Measurements from ENCODE around the gene MYMX.
A peak's percentile ranks its signal among the peaks of the same experiment; 100 is the strongest.

The MYMX gene

GRCh38 chr6:44250718-44251123, 34.0 kb downstream of the MYMX start:
- TF ChIP-seq POLR2A (IDR thresholded peaks at IDR 0.05; ENCODE audit: low read length) (no peak), GATA1 (IDR thresholded peaks at IDR 0.05; ENCODE audit: low read depth, low read length) (no peak)
- DNase-seq = no peak

- DNase-seq = no peak
Observed at GRCh38 chr6:44251576-44252524, 35.1 kb downstream of the MYMX start.

GRCh38 chr6:44253307-44254101, 36.8 kb downstream of the MYMX start:
- peak; percentile 72 to 81 for DNase-seq
- TF ChIP-seq GATA1 (IDR thresholded peaks at IDR 0.05; ENCODE audit: low read depth, low read length) (no peak), POLR2A (IDR thresholded peaks at IDR 0.05; ENCODE audit: low read length) (no peak)

More at GRCh38 chr6:44251576-44252524, 35.1 kb downstream of the MYMX start:
- TF ChIP-seq POLR2A (IDR thresholded peaks at IDR 0.05; ENCODE audit: low read length) = no peak
- TF ChIP-seq GATA1 (IDR thresholded peaks at IDR 0.05; ENCODE audit: low read depth, low read length) = no peak

GRCh38 chr6:44254191-44255104, 37.7 kb downstream of the MYMX start:
- peak; percentile 49 for TF ChIP-seq POLR2A (IDR thresholded peaks at IDR 0.05; ENCODE audit: low read length)
- no peak for TF ChIP-seq GATA1 (IDR thresholded peaks at IDR 0.05; ENCODE audit: low read depth, low read length)
- no peak for DNase-seq

DNA sequence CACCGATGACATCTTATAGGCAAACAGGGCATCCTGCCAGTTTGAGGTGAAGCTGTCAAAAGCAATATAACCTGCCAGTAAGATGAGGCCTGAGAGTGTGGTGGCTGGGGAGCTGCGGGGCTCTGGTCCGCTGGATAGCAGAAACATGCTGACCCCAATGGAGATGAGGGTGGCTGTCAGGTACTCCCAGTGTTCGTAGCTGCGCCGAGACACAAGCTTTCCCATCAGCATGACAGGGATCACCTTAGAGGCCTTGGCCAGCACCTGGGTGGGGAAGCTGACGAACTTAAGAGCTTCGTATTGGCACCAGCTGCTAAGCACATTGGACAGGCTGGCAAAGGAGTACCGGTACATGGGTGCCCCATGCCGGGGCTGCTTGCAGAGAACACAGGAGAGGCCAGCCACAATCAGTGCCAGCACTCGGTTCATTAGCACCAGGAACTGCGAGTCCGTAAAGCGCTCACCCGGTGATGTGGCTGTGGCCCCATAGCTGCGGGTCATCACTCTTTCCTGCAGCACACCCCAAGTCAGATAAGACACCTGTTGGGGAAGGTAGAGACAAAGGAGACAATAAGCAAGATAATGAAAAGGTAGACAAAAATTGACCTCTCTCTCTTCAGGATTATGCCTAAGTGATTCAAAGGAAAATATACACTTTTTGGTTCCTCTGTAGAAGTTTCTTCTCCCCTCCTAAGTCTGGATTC, 38.5 kb downstream of the MYMX start:
- TF ChIP-seq POLR2A (IDR thresholded peaks at IDR 0.05; ENCODE audit: low read length) (no peak), GATA1 (IDR thresholded peaks at IDR 0.05; ENCODE audit: low read depth, low read length) (no peak)
- no peak for DNase-seq

DNA sequence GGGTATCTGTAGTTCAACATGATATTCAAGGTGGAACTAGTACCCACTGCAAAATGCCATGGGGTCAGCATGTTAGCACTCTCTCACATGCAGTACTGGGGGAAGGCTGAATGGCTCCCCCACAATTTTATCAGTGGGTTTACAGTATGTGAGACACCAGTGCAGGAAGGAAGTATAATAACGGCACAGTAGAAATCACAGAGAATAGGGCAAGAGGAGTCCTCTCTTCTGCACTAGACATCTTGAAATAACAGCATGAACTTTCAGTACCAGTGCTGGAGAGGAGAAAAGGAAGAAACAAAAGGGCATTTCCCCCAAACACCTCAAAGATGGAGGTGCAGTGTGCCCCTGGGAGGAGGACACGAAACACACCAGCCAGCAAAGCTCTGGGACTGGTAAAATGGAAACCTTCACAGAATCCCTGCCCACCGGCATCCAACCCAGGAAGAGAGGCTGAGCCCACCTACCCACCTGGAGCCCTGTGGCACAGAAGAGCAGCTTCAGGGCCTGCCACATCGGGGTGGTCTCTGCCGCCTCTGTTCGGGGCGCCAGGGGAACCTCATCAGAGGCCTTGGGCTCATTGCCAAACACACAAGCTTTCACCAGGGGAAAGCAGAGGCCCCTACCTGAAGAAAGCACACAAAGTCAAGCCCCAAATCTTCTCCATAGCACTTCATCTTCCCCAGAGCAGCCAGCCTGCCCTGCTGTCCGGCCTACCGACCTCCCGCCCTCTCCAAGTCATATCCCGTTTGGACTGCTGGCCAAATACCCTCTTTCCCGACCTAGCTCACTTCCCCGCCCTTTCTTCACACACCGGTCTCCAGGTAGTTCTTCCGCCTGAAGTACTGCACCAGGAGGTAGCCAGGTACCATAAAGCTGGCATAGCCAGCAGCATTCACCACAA, 39.4 kb downstream of the MYMX start:
- TF ChIP-seq GATA1 (IDR thresholded peaks at IDR 0.05; ENCODE audit: low read depth, low read length) = no peak
- DNase-seq = peak; percentile 34 to 50

GRCh38 chr6:44256775-44257024, 40.0 kb downstream of the MYMX start:
- TF ChIP-seq GATA1 (IDR thresholded peaks at IDR 0.05; ENCODE audit: low read depth, low read length) (no peak), POLR2A (IDR thresholded peaks at IDR 0.05; ENCODE audit: low read length) (no peak)
- no peak for DNase-seq

- peak; percentile 89 to 92 for DNase-seq
- TF ChIP-seq POLR2A (IDR thresholded peaks at IDR 0.05; ENCODE audit: low read length) (peak; percentile 65), GATA1 (IDR thresholded peaks at IDR 0.05; ENCODE audit: low read depth, low read length) (no peak)
Observed at GRCh38 chr6:44257025-44257752, 40.5 kb downstream of the MYMX start, which contains the start of gene SLC35B2. Gene SLC35B2 (minus strand): TSS chr6:44257528. CDS start chr6:44257410, 118 bp downstream.

DNA sequence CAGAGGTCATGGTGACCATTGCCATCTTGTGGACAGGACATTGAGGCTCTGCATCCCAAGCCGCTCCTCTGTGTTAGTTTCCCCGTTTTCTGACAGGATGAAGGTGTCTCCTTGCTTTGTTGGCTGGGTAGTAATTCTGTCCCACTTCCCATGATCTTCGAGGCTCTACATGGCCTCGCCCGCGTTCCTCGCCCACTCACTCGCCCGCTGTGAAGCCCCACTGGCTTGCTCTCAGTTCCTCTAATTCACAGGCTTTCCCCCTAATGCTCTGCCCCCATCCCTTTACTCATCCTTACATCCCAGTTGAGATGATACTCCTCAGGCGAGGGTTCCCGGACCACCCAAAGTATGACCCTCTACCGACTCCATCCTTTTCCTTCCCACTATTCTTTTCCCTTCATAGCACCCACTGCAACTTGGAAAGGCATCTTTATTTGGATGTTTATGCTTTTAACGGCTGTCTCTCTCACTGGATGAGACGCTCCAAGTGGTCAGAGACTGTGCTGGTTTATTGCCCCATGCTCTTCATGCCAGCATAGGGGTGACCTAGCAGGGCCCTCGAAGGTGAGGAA, 41.1 kb downstream of the MYMX start:
- TF ChIP-seq GATA1 (IDR thresholded peaks at IDR 0.05; ENCODE audit: low read depth, low read length) = no peak
- no peak for TF ChIP-seq POLR2A (IDR thresholded peaks at IDR 0.05; ENCODE audit: low read length)
- no peak for DNase-seq

DNA sequence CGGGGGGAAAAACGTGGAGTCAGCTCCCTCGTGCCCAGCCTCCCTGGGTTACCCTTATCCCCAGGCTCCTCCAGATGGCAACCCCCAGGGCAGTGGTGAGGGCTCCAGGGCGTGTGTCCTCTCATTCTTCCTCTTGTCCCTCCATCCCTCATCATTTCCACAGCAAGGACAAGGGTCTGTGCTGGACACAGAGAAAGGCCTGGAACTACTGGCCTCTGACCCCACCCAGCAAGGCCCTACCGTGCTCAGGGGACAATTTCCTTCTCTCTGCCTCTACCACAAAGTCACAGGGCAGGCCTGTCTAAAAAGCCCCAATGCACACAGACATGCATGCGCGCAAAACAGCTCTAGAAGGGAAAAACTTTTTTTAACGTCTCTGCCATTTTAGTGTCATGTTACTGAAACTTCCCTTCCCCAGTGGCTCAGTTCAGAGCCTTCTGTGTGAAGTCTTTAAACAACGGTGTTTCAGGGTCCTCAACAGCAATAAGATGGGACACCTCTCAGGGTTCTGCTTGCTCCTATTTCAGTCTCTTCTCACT, 41.7 kb downstream of the MYMX start:
- no peak for DNase-seq
- TF ChIP-seq GATA1 (IDR thresholded peaks at IDR 0.05; ENCODE audit: low read depth, low read length) = no peak
- TF ChIP-seq POLR2A (IDR thresholded peaks at IDR 0.05; ENCODE audit: low read length) = no peak

DNA sequence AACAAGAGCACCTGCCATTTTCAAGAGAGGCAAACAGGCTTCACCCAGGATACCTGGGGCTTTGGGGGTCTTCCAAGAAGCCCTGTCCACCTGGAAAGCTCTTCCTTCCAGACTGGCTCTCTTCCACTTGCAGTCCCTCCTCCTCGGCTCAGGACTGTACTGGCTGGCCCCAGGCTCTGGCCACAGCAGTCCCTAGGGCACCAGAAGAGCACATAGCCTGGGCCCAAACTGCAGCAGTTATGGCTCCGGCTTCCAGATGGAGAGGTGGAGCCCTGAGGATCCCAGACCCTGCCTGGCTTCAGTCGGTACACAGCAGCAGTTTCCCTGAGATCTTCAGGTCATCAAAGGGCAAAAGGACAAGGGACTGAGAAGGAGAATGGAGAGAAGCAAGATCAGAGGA, 42.2 kb downstream of the MYMX start:
- no peak for DNase-seq
- TF ChIP-seq POLR2A (IDR thresholded peaks at IDR 0.05; ENCODE audit: low read length) = no peak
- TF ChIP-seq GATA1 (IDR thresholded peaks at IDR 0.05; ENCODE audit: low read depth, low read length) = no peak
